GM21447 (cell line): ENCODE results near the gene EXOC3L2.

ENCODE experiments used
- ATAC-seq: cut with Tn5 transposase; IDR thresholded peaks from one replicate; pipeline ENCODE4 v1.9.1; 2021; ENCODE audit not compliant: unreplicated experiment

The EXOC3L2 gene

GRCh38 chr19:45182758-45183157, 62.4 kb downstream of the EXOC3L2 start:
- ATAC-seq = no peak

- no peak for ATAC-seq
Observed at GRCh38 chr19:45180936-45181335, 64.3 kb downstream of the EXOC3L2 start.

- ATAC-seq = no peak
Observed at GRCh38 chr19:45179892-45180370, 65.3 kb downstream of the EXOC3L2 start.

GRCh38 chr19:45179072-45179891, 65.9 kb downstream of the EXOC3L2 start:
- ATAC-seq = no peak

- peak; percentile 76 for ATAC-seq
Observed at GRCh38 chr19:45178262-45179071, 66.7 kb downstream of the EXOC3L2 start, which contains the start of gene BLOC1S3. Gene BLOC1S3, plus strand, starts transcription at chr19:45178784. Its CDS starts 513 bp downstream, at chr19:45179297.

GRCh38 chr19:45177817-45178261, 67.4 kb downstream of the EXOC3L2 start, which contains the start of gene TRAPPC6A:
Gene TRAPPC6A, minus strand, starts transcription at chr19:45178237. Its CDS starts 19 bp downstream, at chr19:45178218.
- no peak for ATAC-seq

- no peak for ATAC-seq
Observed at GRCh38 chr19:45175515-45176345, 69.5 kb downstream of the EXOC3L2 start.

GRCh38 chr19:45173816-45174215, 71.4 kb downstream of the EXOC3L2 start:
- ATAC-seq = no peak

- no peak for ATAC-seq
Observed at GRCh38 chr19:45172611-45173208, 72.5 kb downstream of the EXOC3L2 start.

- no peak for ATAC-seq
Observed at GRCh38 chr19:45172173-45172572, 73.0 kb downstream of the EXOC3L2 start.

GRCh38 chr19:45171211-45171623, 74.0 kb downstream of the EXOC3L2 start:
- no peak for ATAC-seq

GRCh38 chr19:45170146-45171106, 74.8 kb downstream of the EXOC3L2 start:
- no peak for ATAC-seq

- no peak for ATAC-seq
Observed at GRCh38 chr19:45169602-45170001, 75.6 kb downstream of the EXOC3L2 start.

GRCh38 chr19:45168767-45169351, 76.3 kb downstream of the EXOC3L2 start:
- no peak for ATAC-seq

GRCh38 chr19:45166723-45167252, 78.4 kb downstream of the EXOC3L2 start:
- no peak for ATAC-seq

- peak; percentile 80 for ATAC-seq
Observed at GRCh38 chr19:45164577-45165335, 80.5 kb downstream of the EXOC3L2 start.

- peak; percentile 10 for ATAC-seq
Observed at GRCh38 chr19:45163751-45164460, 81.3 kb downstream of the EXOC3L2 start.
